SJCRH30 (cell line): ENCODE results near the gene ORM1. TPM values are rescaled to one million over a fixed set of nuclear protein-coding genes. Genes with fewer than 3 reads are reported as not detected.

Experiments
- DNase-seq, 2 experiments: peaks; one replicate each; pipeline ENCODE4 v3.0.0-alpha.2; 2015 to 2020
- H3K27ac ChIP-seq: fragments of 250-450 bp; sonication (Bioruptor Pico); 2 replicates; pipeline ENCODE4 v1.5.1; 2020; ENCODE audit warnings: mild to moderate bottlenecking, moderate library complexity
- H3K27me3 ChIP-seq: fragments of 250-450 bp; sonication (Bioruptor Pico); 2 replicates; pipeline ENCODE4 v1.5.1; 2020; ENCODE audit warnings: mild to moderate bottlenecking, moderate library complexity
- H3K36me3 ChIP-seq: fragments of 250-450 bp; sonication (Bioruptor Pico); 2 replicates; pipeline ENCODE4 v1.5.1; 2020; ENCODE audit warnings: mild to moderate bottlenecking, moderate library complexity
- H3K4me1 ChIP-seq: fragments of 250-450 bp; sonication (Bioruptor Pico); 2 replicates; pipeline ENCODE4 v1.5.1; 2020; ENCODE audit warnings: mild to moderate bottlenecking, moderate library complexity
- H3K4me3 ChIP-seq: fragments of 250-450 bp; sonication (Bioruptor Pico); 2 replicates; pipeline ENCODE4 v1.5.1; 2020; ENCODE audit warnings: mild to moderate bottlenecking, moderate library complexity
- H3K9me3 ChIP-seq: fragments of 250-450 bp; sonication (Bioruptor Pico); replicated peaks from 2 replicates; pipeline ENCODE4 v1.5.1; 2020; ENCODE audit warnings: mild to moderate bottlenecking, moderate library complexity
- total RNA-seq: library from RNA; depleted of rRNA; stranded (reverse); fragments of >200 nt; shearing (Covaris generic); gene quantifications from 2 replicates; pipeline ENCODE4 v1.2.3, GENCODE V29; 2014

Gene ORM1
- total RNA-seq, 1 experiment from 2014 or later = not detected

GRCh38 chr9:114364134-114365041 is 41.5 kb downstream of the ORM1 start:
- Histone ChIP-seq H3K4me3 (no peak overlapping the region), H3K36me3 (no peaks in the 10 kb centered on the region), H3K4me1 (no peaks in the 10 kb centered on the region), H3K27me3 (no peaks in the 10 kb centered on the region), H3K27ac (no peak overlapping the region), H3K9me3 (no peaks in the 10 kb centered on the region)
- no peak for DNase-seq

- Histone ChIP-seq H3K36me3 (no peaks in the 10 kb centered on the region), H3K4me3 (no peak overlapping the region)
These were observed 42.3 kb downstream of the ORM1 start for GRCh38 chr9:114365194-114365593.

GRCh38 chr9:114366334-114367128 is 43.6 kb downstream of the ORM1 start:
- no peaks in the 10 kb centered on the region for H3K4me1 ChIP-seq
- H3K27me3 ChIP-seq = no peaks in the 10 kb centered on the region
- H3K36me3 ChIP-seq = no peaks in the 10 kb centered on the region
- H3K27ac ChIP-seq = no peak overlapping the region
- no peaks in the 10 kb centered on the region for H3K9me3 ChIP-seq
- DNase-seq = no peak
- no peak overlapping the region for H3K4me3 ChIP-seq

More at GRCh38 chr9:114365194-114365593, 42.3 kb downstream of the ORM1 start:
- DNase-seq = no peak
- Histone ChIP-seq H3K9me3 (no peaks in the 10 kb centered on the region), H3K27ac (no peak overlapping the region), H3K4me1 (no peaks in the 10 kb centered on the region), H3K27me3 (no peaks in the 10 kb centered on the region)

- no peak overlapping the region for H3K27ac ChIP-seq
- DNase-seq = no peak
- H3K9me3 ChIP-seq = no peaks in the 10 kb centered on the region
- H3K4me3 ChIP-seq = no peak overlapping the region
- H3K36me3 ChIP-seq = no peaks in the 10 kb centered on the region
- no peaks in the 10 kb centered on the region; the same call in 1 of the 2 replicates for H3K4me1 ChIP-seq
- no peaks in the 10 kb centered on the region for H3K27me3 ChIP-seq
These were observed 44.5 kb downstream of the ORM1 start for GRCh38 chr9:114367366-114367765.

GRCh38 chr9:114367772-114368569 is 45.1 kb downstream of the ORM1 start:
- DNase-seq = no peak
- Histone ChIP-seq H3K4me1 (peaks cover 1% of the 10 kb centered on the region), H3K27ac (no peak overlapping the region), H3K27me3 (no peaks in the 10 kb centered on the region), H3K36me3 (no peaks in the 10 kb centered on the region), H3K9me3 (no peaks in the 10 kb centered on the region), H3K4me3 (no peak overlapping the region)

- H3K27me3 ChIP-seq = no peaks in the 10 kb centered on the region
- no peaks in the 10 kb centered on the region for H3K36me3 ChIP-seq
- no peak for DNase-seq
- H3K4me3 ChIP-seq = no peak overlapping the region
- no peak overlapping the region for H3K27ac ChIP-seq
- no peaks in the 10 kb centered on the region for H3K9me3 ChIP-seq
- H3K4me1 ChIP-seq = peaks cover 5% of the 10 kb centered on the region
These were observed 46.6 kb downstream of the ORM1 start for GRCh38 chr9:114369216-114370130.

DNA sequence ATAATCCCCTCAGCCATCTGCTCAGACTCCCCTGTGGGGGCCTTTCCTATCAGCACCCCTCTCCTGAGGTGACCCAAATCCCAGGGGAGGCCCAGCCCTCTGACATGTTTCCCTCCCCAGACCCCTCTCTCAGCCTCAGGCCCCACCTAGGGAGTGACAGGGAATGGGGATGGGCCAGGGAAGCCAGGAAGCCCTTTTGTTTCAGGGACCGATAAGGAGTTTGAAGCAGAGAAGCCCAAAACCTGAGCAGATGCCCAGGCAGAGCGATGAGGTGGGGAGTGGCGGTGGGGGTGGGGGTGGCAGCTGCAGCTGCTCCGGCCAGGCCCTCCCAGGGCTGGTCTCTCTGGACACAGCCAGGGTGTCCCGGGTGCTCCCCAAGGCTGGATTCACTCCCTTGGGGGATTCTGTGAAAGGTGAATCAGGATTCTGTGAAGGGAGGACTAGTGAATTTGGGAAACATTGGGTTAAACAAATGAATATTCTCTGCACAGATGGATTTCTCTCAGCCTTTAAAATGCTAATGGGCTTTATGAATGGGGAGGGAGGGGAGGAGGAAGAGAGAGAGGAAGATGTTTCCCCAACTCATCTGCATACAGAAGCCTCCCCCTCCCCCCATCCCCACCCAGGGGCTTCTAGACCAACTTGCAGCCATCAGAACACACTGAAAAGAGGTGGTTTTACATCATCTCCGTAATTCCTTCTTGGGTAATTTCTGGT is 47.5 kb downstream of the ORM1 start:
- Histone ChIP-seq H3K36me3 (no peaks in the 10 kb centered on the region), H3K4me3 (no peak overlapping the region), H3K4me1 (peaks cover 5% of the 10 kb centered on the region), H3K27ac (no peak overlapping the region), H3K9me3 (no peaks in the 10 kb centered on the region), H3K27me3 (no peaks in the 10 kb centered on the region)
- DNase-seq = no peak

GRCh38 chr9:114370968-114371320 is 48.0 kb downstream of the ORM1 start:
- H3K27ac ChIP-seq = no peak overlapping the region
- no peak for DNase-seq
- no peaks in the 10 kb centered on the region for H3K27me3 ChIP-seq
- no peak overlapping the region for H3K4me3 ChIP-seq
- no peaks in the 10 kb centered on the region for H3K36me3 ChIP-seq
- no peaks in the 10 kb centered on the region for H3K9me3 ChIP-seq
- H3K4me1 ChIP-seq = peaks cover 5% of the 10 kb centered on the region

- Histone ChIP-seq H3K27ac (no peak overlapping the region), H3K9me3 (no peaks in the 10 kb centered on the region), H3K4me3 (no peak overlapping the region), H3K27me3 (no peaks in the 10 kb centered on the region), H3K36me3 (no peaks in the 10 kb centered on the region), H3K4me1 (peaks cover 5% of the 10 kb centered on the region)
- DNase-seq = no peak
These were observed 48.5 kb downstream of the ORM1 start for GRCh38 chr9:114371343-114371944.

DNA sequence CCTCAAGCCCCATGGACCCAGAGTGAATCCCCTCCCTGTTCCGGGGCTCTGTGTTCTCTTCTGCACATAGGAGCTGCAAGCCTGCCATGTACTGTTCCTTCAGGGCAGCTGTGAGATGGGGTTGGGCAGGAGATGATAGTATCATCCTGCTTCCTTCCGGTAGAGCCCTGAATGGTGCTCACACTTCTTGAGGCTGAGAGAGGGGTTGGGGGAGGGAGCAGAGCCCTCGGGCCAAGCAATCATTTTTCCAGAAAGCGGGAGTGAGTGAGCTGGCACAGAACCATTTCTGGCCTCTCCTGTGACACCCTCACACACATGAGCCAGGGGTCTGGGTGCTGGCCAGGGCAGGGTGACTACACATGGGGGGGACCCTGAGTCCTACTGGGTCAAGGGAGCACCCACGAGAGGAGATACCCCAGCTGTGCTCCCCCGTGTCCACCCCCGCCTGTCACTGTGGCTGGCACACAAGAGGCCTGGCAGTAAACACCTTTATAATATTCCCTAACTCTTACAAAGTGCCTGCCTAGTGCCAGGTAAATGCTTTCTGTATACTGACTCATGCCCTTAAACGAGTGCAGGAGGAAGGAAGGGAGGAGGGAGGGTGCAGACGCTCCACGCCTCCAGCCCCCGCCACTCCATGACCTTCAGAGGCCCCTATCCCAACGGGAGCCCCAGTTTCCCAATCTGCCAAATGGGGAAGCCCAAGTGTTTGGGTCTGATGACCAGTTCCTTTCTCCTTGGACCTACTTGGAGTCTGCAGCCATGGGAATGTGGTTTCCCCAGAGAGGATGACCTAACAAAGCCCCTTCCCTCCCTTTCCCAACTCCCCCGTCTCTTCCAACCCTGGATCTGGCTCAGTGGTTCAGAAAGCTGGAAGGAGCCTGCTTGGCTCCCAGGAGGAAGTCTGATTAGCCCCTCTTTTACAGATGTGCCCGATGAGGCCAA is 49.3 kb downstream of the ORM1 start:
- Histone ChIP-seq H3K27me3 (no peaks in the 10 kb centered on the region), H3K4me3 (no peak overlapping the region), H3K36me3 (no peaks in the 10 kb centered on the region), H3K27ac (no peak overlapping the region), H3K9me3 (no peaks in the 10 kb centered on the region), H3K4me1 (peaks cover 5% of the 10 kb centered on the region)
- DNase-seq = no peak

- H3K36me3 ChIP-seq = no peaks in the 10 kb centered on the region
- no peaks in the 10 kb centered on the region for H3K27me3 ChIP-seq
- no peak overlapping the region for H3K4me3 ChIP-seq
- H3K4me1 ChIP-seq = peaks cover 5% of the 10 kb centered on the region
- H3K9me3 ChIP-seq = no peaks in the 10 kb centered on the region
- peak; percentile 59 for DNase-seq
- H3K27ac ChIP-seq = peak overlapping the region; percentile 12; the same call in 1 of the 2 replicates
These were observed 50.1 kb downstream of the ORM1 start for GRCh38 chr9:114372921-114373448.
